ENCODE results near the gene MEGF11.
"Not testable (repeated sequence)": the region's sequence is repeated elsewhere in the genome, so short reads cannot be mapped to it uniquely, and the experiment has no call there.

MEGF11 gene

DNA sequence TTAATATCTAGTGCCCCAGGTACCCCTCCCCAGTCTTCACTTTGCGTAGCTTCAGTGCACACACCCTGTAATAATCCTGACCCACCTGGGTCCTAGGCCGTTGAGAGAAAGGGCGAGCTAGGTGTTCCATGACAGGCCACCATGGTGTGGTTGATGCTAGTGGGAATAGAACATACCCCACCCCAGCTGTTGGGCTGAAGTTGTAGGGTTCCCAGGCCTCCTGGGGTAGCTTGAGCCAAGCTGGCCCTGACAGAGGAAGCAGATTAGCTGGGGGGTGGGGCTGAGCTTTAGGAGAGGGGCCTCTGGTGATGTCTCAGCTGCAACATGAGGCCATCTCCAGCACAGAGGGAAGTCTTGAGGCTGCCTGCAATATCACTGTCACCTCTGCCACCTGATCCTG lies 343.7 kb downstream of the MEGF11 start:
- no peak for DNase-seq

- DNase-seq = no peak
Measured at GRCh38 chr15:65908876-65909275, 344.7 kb downstream of the MEGF11 start.

- DNase-seq = no peak
Measured at GRCh38 chr15:65907661-65908060, 345.9 kb downstream of the MEGF11 start.

- DNase-seq = no peak
Measured at GRCh38 chr15:65906396-65906795, 347.2 kb downstream of the MEGF11 start.

- no peak for DNase-seq
Measured at GRCh38 chr15:65904301-65904700, 349.2 kb downstream of the MEGF11 start.

DNA sequence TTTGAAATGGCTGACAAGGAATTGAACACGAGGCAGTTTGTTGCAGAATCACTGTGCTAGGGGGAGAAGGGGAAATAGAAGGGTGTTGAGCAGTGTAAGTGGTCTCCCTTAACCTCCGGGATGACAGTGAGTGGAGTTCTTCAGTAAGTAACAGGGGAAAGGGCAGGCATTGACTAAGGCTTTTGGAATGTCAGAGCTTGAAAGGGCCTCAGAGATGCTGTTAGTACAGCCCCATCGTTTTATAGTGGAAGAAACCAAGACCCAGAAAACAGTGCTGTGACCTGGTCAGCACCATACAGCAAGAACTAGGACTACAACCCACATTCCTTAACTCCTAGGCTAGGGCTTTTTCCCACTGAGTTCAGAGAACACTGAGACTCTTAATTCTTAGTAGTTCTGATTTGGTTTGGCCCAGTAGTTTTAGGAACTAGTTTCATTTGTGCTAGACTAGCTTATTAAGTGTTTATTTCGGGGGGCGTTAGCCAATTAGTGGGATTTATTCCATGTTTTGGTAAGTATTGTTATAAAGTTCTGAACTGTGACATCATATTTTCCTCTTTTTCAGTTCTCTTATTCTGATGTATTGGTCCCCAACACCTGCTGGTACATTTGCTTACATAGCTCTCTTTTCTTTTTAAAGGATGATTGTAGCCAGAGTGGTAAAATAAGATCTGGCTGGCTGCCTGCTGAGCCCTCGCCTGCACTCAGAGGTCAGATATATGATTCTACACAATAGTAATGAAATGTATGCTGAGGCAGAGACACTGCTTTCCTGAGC lies 350.1 kb downstream of the MEGF11 start:
- DNase-seq = peak; percentile 26

DNA sequence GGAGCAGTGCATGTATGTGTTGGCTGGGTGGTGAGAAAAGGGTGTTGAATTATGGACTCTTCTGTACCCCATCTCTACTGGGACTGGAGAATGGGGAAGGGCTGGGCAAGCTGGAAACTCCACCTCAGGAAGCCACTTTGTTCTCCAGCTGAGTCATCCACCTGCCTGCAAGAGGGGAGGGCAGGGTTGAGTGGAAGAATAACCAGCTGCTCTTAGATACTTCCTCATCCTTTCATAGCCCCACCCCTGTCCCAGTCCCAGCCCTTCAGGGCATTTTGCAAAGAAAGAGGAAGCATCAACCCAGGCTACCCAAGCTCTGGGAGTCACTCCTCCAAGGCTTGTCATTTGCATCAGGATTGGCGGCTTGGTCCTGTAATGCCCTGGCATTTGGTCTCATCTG lies 351.2 kb downstream of the MEGF11 start:
- no peak for DNase-seq

DNA sequence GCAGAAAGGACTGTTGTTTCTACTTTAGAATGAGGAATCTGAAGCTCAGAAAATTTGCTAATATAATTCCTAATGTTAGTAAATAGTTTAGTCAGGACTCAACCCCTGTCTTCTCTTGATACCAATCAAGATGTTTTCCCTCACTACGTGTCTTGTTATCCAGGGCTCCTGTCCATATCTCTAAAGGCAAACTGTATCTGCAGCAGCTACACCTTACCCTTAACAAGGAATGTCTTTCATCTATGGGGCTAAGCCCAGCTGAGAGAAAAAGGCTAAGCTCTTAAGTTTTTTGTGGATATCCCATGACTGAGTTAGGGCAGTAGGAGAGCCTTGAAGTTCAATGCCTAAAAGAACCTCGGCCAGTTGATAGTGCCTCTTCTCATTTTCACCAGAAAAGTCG lies 351.7 kb downstream of the MEGF11 start:
- no peak for DNase-seq

GRCh38 chr15:65901336-65901735 lies 352.2 kb downstream of the MEGF11 start:
- no peak for DNase-seq

GRCh38 chr15:65900488-65900887 lies 353.1 kb downstream of the MEGF11 start:
- DNase-seq = no peak

DNA sequence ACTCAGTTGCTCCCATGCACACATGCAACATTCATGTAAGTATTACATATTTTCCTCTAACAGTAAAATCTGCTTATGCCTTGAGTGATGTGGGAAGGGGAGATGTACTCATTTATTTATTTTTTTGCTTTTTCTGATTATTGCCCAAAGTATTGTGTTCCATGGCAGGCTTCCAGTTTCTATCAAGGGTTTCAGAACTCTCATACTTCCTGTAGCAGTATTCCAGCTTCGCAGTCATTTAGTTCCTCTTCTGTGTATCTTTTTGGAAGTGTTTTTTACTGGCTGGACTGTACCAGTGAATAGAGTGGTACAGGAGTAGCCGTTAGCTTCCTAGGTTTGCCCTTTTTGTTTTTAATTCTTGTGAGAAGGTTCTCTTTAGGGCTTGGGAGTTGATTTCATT lies 357.3 kb downstream of the MEGF11 start:
- no peak for DNase-seq

DNA sequence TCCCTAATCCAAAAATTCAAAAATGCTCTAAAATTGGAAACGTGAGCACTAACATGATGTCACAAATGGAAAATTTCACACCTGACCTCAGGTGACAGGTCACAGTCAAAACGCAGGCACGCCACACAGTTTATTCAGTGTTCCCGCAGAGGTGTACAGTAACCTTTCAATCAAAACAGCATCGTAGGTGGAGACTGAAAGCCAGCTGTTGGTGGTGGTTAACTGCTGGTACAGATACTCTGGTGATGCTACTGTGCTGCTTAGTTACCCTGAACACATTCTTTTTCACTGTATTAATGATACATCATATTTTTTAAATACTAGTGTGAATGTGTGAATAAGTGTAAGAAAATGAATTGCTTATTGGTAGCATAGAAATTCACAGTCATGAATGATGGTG lies 360.5 kb downstream of the MEGF11 start:
- no peak for DNase-seq

DNA sequence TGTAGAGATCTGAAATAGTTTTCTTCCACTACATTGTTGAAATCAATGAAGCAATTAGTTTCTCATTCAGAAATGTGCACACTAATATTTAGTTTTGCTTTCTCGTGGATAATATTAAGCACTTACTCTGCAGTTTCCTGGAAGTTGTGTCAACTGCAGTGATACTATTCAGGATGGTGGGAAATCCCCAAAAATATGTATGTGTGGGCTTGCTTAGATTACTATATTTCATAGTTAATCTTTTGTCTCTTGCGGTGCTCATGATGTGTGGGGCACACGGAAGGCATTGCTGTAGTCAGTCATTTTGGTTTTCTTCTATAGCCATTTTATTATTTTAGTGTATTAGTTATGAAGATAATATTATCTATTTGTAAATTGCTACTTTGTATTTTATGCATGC lies 364.6 kb downstream of the MEGF11 start:
- DNase-seq = no peak

GRCh38 chr15:65887565-65887964 lies 366.0 kb downstream of the MEGF11 start:
- DNase-seq = no peak

- DNase-seq = no peak
Measured at GRCh38 chr15:65885668-65886218, 367.8 kb downstream of the MEGF11 start.

DNA sequence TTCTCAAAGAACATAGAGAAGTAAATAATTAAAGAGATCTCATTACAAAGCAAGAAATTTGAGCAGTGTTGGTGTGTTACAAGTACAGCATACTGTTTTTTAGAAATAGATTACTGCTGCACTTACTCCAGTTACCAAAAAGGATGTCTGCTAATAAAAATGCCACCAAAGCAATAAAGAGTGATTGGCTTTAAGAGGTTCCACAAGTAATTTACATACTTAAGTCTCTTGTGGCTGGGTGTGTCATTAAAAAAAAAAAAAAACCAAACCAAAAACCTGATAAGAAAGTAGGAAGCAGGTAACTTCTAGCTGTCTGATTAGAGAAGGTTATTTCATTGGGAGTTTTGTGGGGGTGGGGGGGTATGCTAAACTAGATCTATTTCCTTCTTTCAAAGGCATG lies 369.0 kb downstream of the MEGF11 start:
- DNase-seq = no peak

DNA sequence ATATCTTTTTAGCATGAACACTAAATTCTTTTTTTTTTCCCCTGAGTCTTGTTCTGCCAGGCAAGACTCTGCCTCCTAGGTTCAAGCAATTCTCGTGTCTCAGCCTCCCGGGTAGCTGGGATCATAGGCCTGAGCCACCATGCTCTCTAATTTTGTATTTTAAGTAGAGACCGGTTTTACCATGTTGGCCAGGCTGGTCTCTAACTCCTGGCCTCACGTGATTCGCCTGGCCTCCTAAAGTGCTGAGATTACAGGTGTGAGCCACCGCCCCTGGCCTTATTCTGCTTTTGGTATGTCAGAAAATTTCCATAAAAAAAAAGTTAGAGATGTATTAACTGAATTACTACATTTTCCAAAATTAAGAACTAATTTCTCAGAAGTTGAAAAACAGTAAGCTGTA lies 370.0 kb downstream of the MEGF11 start:
- no peak for DNase-seq

GRCh38 chr15:65881766-65882434 lies 371.6 kb downstream of the MEGF11 start:
- no peak for DNase-seq

DNA sequence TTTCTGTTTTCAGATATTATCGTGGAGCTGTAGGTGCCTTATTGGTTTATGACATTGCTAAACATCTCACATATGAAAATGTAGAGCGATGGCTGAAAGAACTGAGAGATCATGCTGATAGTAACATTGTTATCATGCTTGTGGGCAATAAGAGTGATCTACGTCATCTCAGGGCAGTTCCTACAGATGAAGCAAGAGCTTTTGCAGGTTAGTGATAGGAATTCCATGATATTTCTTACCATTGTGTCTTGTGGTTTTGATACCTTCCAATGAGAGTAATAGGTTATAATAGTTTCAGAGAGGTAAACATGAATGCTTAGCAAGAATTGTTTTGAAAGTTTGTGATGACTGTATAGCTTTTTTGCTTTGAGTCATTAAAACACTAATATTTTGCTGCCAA lies 375.8 kb downstream of the MEGF11 start:
- DNase-seq = no peak

DNA sequence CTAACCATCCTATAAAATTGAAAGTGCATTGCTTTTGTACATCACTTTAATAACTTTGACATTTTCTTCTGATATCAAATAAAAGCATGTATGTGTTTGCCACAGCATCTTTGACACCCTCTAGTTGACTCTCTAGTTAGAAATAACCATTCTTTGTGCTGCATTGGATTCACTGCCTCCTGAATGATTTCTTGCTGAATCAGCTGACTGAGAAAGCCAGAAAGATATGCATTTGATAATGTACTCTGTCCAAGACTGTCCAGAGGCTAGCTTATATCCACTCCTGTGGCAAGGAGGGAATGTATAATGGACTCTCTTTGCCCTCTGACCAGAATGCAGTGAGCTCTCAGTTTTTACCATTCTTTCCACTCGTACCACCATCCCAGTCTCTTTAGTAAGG lies 378.1 kb downstream of the MEGF11 start:
- no peak for DNase-seq

GRCh38 chr15:65873256-65873655 lies 380.3 kb downstream of the MEGF11 start:
- DNase-seq = no peak

GRCh38 chr15:65872596-65872995 lies 381.0 kb downstream of the MEGF11 start:
- DNase-seq = peak; percentile 13

- not testable (repeated sequence) for DNase-seq
Measured at GRCh38 chr15:65871886-65872285, 381.7 kb downstream of the MEGF11 start.

GRCh38 chr15:65870889-65871533 lies 382.5 kb downstream of the MEGF11 start:
- DNase-seq = peak; percentile 42
